Measurements from ENCODE around the gene SPATA32. TPM values are rescaled to one million over a fixed set of nuclear protein-coding genes. Genes with fewer than 3 reads are reported as not detected.

Gene SPATA32, protein sequence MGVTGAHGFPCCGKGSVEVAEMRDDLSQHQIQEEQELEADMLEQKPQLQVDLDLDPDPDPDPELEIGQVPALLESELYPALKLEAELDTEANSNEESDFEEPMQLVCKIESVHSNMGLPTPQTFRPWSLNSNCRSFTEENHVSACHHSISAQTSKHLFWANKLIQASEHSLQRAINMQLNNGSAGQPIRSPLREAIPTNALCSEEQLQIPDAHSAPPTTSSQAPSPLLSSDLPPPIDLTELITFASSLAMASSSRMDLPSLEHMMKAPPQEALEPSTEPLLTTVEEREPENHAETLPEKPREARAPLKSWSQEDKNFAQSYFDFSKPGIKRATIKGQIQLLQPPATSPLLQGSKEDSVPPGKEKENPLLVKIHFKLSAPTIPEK
- not detected for polyA plus RNA-seq (2013, experiment 1 of 2)
- polyA plus RNA-seq (2013, experiment 2 of 2) = not detected

DNA sequence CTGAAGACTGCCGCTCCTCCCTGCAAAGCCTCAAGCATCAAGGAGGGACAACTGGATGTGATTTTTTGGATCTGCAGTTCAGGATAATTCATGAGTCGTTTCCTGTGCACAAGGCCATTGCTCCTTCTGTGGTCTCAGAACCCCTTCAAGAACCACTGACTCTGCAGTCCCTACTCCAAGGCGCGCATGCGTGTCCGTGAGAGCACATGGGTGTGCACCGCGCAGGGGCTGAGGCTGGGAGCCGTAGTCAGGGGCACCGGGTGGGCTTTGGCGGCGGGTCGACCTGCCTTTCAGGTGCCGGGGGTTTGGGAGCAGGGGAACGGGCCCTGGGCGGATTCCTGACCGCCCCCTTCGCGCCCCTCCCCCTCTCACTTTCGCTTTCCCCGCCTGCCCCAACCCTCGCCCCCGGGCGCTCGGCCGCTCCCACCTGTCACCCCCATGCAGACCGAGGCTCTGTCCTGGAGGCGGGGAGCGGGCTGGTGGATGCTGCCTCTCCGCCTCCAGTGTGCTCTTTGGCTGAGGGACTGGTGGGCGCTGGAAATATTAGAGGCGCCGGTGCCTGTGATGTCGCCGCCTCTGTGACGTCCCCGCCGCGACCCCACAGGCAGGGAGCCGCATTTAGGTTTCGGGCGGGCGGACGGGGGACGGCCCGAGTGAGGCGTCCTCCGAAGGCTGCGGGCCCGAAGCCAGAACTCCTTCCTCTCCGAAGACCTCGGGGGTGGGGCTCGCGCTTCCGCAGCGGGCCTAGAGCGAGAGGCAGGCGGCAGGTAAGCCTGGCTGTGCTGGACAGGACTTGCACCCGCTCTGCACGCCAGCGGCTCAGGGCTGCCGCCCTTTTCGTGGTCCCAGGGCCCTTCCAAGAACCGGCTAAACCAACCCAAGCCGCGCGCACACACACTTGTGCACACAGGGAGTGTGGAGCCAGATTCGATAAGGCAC, at the start of gene SPATA32:
SPATA32 (minus strand) TSS at position 518 of the 939 bp plus-strand sequence; CDS start at position 440, 78 bp downstream.
- Histone ChIP-seq H3K4me3 (ENCODE audit: low read length) (peak within 1 kb of the TSS; percentile 59), H3K27me3 (ENCODE audit: insufficient read depth, low read length) (peaks cover 8% of the 10 kb centered on the region; the same call in 1 of the 2 replicates), H3K36me3 (ENCODE audit: insufficient read depth, low read length) (peaks cover 30% of the 10 kb centered on the region), H3K9ac (ENCODE audit: low read depth, low read length) (peak within 1 kb of the TSS; percentile 61), H3K4me1 (ENCODE audit: insufficient read depth, low read length) (peaks cover 9% of the 10 kb centered on the region), H3K27ac (ENCODE audit: low read depth, low read length) (peak within 1 kb of the TSS; percentile 37; the same call in 1 of the 2 replicates), H3K9me3 (ENCODE audit: insufficient read depth, low read depth, low read length) (no peaks in the 10 kb centered on the region)
- 6% methylated on average over 68 of the region's 68 CpGs for WGBS

DNA sequence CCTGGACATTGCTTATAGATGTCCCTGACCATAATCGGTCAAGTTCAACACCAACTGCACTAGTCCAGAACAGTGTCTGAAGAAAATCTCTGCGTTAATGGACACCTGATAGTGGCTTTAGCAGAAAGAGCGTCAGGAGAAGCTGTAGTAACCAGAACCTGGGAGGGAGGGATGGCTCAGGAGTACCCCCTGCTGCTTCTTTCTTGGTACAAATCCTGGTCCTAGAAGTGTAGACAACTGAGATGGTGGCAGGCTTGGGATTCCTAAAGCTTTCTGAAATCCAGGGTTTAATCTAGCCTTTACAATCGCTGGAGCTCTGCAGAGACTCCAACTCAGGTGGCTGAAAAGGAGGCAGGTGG, 49.5 kb upstream of the SPATA32 start:
- Histone ChIP-seq H3K4me3 (ENCODE audit: low read length) (no peak overlapping the region), H3K4me1 (ENCODE audit: insufficient read depth, low read length) (peaks cover 29% of the 10 kb centered on the region; the same call in 1 of the 2 replicates), H3K9ac (ENCODE audit: low read depth, low read length) (no peak overlapping the region), H3K9me3 (ENCODE audit: insufficient read depth, low read depth, low read length) (no peaks in the 10 kb centered on the region), H3K27me3 (ENCODE audit: insufficient read depth, low read length) (peaks cover 9% of the 10 kb centered on the region), H3K36me3 (ENCODE audit: insufficient read depth, low read length) (no peaks in the 10 kb centered on the region; the same call in 1 of the 2 replicates), H3K27ac (ENCODE audit: low read depth, low read length) (no peak overlapping the region)
- 84% methylated on average over 4 of the region's 4 CpGs for WGBS

DNA sequence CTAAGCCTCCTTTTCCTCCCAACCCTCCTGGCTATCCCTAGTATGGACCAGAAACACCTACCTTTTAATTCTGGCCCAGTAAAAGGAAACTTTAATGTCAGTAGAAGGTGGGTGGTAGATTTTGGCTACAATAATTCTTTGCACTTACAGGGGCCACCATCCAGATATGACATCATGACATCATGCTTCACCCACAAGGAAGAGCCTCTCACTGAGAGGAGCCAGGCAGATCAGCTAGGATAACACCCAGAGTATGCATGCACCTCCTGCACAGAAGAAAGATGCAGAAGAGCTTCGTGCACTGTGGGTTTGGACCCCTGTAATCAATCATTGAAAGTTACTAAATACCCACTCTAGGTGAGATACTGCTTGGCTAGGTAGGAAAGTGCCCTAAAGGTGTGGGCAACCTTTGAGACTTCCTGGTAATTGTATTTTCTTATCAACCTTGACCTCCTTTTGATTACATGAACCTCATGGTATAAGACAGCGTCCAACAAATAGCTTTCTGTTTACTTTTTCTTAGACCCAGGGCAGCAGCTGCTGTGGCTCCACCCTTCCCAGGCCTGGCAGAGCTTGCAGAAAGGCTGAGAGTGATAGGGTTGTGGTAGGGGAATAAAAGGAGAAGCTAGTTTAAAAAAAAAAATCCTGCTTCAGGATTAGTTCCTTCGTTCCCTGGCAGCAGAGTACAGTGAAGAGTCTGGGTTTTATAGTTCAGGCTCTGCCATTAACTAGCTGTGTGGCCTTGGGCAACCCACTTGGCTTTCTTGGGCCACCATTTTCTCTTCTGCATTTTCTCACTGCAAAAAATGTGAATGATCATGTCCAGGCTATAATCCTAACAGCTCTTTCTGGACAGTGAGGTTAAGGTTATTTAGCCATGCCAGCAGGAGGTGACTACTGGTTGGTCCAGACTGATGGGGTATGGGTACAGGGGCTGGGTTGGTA, 48.8 kb upstream of the SPATA32 start:
- Histone ChIP-seq H3K9me3 (ENCODE audit: insufficient read depth, low read depth, low read length) (no peaks in the 10 kb centered on the region), H3K4me3 (ENCODE audit: low read length) (no peak overlapping the region), H3K4me1 (ENCODE audit: insufficient read depth, low read length) (peaks cover 26% of the 10 kb centered on the region; the same call in 1 of the 2 replicates), H3K27me3 (ENCODE audit: insufficient read depth, low read length) (peaks cover 6% of the 10 kb centered on the region), H3K36me3 (ENCODE audit: insufficient read depth, low read length) (no peaks in the 10 kb centered on the region; the same call in 1 of the 2 replicates), H3K9ac (ENCODE audit: low read depth, low read length) (no peak overlapping the region), H3K27ac (ENCODE audit: low read depth, low read length) (no peak overlapping the region)
- 92% methylated on average over 3 of the region's 3 CpGs for WGBS

DNA sequence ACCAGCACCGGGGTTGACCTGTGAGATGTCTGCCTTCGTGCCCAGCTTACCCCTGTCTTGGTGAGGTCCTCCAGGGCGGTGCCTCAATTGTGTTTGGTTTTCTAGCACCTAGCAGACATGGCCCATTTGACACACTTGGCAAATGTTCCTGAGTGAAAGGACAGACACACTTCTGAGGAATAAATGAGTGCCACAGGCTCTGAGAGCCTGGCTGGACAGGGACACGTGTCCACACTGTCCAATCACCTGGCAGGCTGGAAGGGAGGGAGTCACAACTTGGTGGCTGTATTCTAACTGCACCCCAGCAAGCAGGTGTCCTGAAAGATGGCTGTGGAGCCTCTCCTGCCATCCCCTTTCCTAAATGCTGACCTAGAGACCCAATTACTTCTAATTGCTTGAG, 47.5 kb upstream of the SPATA32 start:
- H3K9ac ChIP-seq (ENCODE audit: low read depth, low read length) = no peak overlapping the region
- 90% methylated on average over 4 of the region's 4 CpGs for WGBS
- H3K27ac ChIP-seq (ENCODE audit: low read depth, low read length) = no peak overlapping the region
- no peak overlapping the region for H3K4me3 ChIP-seq (ENCODE audit: low read length)
- H3K27me3 ChIP-seq (ENCODE audit: insufficient read depth, low read length) = no peaks in the 10 kb centered on the region
- no peaks in the 10 kb centered on the region; the same call in 1 of the 2 replicates for H3K36me3 ChIP-seq (ENCODE audit: insufficient read depth, low read length)
- no peaks in the 10 kb centered on the region for H3K9me3 ChIP-seq (ENCODE audit: insufficient read depth, low read depth, low read length)
- H3K4me1 ChIP-seq (ENCODE audit: insufficient read depth, low read length) = peaks cover 21% of the 10 kb centered on the region; the same call in 1 of the 2 replicates

DNA sequence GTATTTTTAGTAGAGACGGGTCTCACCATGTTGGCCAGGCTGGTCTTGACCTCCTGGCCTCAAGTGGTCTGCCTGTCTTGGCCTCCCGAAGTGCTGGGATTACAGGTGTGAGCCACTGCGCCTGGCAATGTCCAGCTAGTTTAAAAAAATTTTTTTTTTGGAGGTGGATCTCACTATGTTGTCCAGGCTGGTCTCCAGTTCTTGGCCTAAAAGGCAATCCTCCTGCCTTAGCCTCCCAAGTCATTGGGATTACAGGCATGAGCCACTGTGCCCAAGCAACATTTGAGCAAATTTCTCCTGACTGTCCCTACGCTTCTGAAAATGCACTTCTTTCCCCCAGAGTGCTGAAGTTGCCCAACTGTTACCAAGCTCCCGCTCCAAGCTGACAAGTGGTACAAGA, 46.9 kb upstream of the SPATA32 start:
- 96% methylated on average over 5 of the region's 5 CpGs for WGBS
- H3K4me1 ChIP-seq (ENCODE audit: insufficient read depth, low read length) = peaks cover 15% of the 10 kb centered on the region; the same call in 1 of the 2 replicates

DNA sequence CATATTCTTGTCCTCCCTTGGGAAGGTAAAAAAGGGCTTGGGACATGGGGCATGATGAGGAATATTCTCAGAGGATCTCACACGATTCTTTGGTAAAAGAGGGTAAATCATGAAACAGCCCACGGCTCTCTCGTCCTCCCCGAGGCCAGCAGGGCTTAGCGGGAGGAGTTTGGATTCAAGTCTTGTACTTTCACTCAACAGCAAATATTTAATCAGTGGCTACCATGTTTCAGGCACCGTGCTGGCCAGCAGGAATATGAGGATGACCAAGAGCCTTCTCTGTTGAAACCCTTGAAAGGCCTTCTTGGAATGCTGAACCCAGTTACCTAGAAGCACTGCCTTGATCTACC, 46.1 kb upstream of the SPATA32 start:
- H3K4me3 ChIP-seq (ENCODE audit: low read length) = no peak overlapping the region
- no peaks in the 10 kb centered on the region; the same call in 1 of the 2 replicates for H3K36me3 ChIP-seq (ENCODE audit: insufficient read depth, low read length)
- no peak overlapping the region for H3K9ac ChIP-seq (ENCODE audit: low read depth, low read length)
- peaks cover 12% of the 10 kb centered on the region; the same call in 1 of the 2 replicates for H3K4me1 ChIP-seq (ENCODE audit: insufficient read depth, low read length)
- no peaks in the 10 kb centered on the region for H3K27me3 ChIP-seq (ENCODE audit: insufficient read depth, low read length)
- no peak overlapping the region for H3K27ac ChIP-seq (ENCODE audit: low read depth, low read length)
- H3K9me3 ChIP-seq (ENCODE audit: insufficient read depth, low read depth, low read length) = no peaks in the 10 kb centered on the region
- 95% methylated on average over 6 of the region's 6 CpGs for WGBS

More for the DNA sequence above, 46.9 kb upstream of the SPATA32 start:
- Histone ChIP-seq H3K27me3 (ENCODE audit: insufficient read depth, low read length) (no peaks in the 10 kb centered on the region), H3K9ac (ENCODE audit: low read depth, low read length) (no peak overlapping the region), H3K27ac (ENCODE audit: low read depth, low read length) (no peak overlapping the region), H3K4me3 (ENCODE audit: low read length) (no peak overlapping the region), H3K36me3 (ENCODE audit: insufficient read depth, low read length) (no peaks in the 10 kb centered on the region; the same call in 1 of the 2 replicates), H3K9me3 (ENCODE audit: insufficient read depth, low read depth, low read length) (no peaks in the 10 kb centered on the region)

DNA sequence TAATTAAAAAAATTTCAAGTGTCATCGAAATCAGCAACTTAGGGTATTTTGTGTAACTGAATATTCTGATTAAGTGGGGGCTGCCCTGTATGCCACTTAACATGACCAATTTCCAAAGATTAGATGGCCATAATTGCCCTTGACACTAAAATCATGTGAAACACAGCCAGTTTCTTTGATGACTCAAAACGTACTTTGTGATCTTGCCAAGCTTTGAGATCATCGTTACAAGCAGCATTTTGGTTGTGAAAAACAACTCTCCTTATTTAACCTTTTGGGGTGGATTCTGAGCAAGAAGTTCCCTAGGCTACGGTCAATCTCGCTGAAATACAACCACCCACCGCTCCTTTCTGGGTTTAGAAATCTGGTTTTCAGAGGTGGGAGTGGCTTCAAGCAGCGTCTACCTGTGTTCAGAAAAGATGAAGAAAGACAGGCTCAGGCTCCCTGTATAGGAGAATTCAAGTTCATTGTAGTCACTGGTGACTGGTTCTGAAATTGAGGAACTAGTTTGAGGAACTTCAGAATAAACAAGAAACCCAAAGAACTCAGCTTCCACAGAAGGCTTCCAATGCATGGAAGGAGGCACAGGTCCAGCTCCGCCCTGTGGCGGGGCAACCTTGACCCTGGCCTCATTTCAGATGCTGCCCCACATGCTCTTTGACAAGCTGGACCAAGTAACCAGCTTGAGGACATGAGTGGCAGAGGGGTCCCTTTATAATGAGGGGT, 45.6 kb upstream of the SPATA32 start:
- no peak overlapping the region for H3K9ac ChIP-seq (ENCODE audit: low read depth, low read length)
- 96% methylated on average over 9 of the region's 9 CpGs for WGBS
- H3K27ac ChIP-seq (ENCODE audit: low read depth, low read length) = no peak overlapping the region

DNA sequence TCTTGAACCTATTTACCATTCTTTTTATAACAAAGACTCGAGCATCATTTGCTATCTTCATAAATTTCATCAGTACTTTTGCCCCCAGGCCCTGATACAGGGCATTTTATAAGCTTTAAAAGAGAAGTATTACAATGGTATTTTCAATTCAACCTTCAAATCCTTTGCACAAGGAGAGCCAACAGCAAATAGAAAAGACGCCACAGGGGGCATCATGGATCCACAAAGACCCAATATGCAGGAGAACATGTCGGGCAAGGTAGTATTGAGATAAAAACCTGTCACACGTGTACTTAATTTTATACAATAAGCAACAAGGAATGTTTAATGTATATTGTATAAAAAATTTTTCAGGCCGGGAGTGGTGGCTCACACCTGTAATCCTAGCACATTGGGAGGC, 44.7 kb upstream of the SPATA32 start:
- no peaks in the 10 kb centered on the region for H3K27me3 ChIP-seq (ENCODE audit: insufficient read depth, low read length)
- H3K4me3 ChIP-seq (ENCODE audit: low read length) = no peak overlapping the region
- 0 out of 2 replicates have a peak, but pooled peaks cover 5% of the 10 kb centered on the region for H3K4me1 ChIP-seq (ENCODE audit: insufficient read depth, low read length)
- no peaks in the 10 kb centered on the region for H3K9me3 ChIP-seq (ENCODE audit: insufficient read depth, low read depth, low read length)
- H3K36me3 ChIP-seq (ENCODE audit: insufficient read depth, low read length) = no peaks in the 10 kb centered on the region; the same call in 1 of the 2 replicates
- 81% methylated on average over 4 of the region's 5 CpGs for WGBS
- H3K27ac ChIP-seq (ENCODE audit: low read depth, low read length) = no peak overlapping the region
- no peak overlapping the region for H3K9ac ChIP-seq (ENCODE audit: low read depth, low read length)

More for the DNA sequence above, 45.6 kb upstream of the SPATA32 start:
- H3K9me3 ChIP-seq (ENCODE audit: insufficient read depth, low read depth, low read length) = no peaks in the 10 kb centered on the region
- no peaks in the 10 kb centered on the region; the same call in 1 of the 2 replicates for H3K36me3 ChIP-seq (ENCODE audit: insufficient read depth, low read length)
- no peak overlapping the region for H3K4me3 ChIP-seq (ENCODE audit: low read length)
- peaks cover 12% of the 10 kb centered on the region; the same call in 1 of the 2 replicates for H3K4me1 ChIP-seq (ENCODE audit: insufficient read depth, low read length)
- no peaks in the 10 kb centered on the region for H3K27me3 ChIP-seq (ENCODE audit: insufficient read depth, low read length)

DNA sequence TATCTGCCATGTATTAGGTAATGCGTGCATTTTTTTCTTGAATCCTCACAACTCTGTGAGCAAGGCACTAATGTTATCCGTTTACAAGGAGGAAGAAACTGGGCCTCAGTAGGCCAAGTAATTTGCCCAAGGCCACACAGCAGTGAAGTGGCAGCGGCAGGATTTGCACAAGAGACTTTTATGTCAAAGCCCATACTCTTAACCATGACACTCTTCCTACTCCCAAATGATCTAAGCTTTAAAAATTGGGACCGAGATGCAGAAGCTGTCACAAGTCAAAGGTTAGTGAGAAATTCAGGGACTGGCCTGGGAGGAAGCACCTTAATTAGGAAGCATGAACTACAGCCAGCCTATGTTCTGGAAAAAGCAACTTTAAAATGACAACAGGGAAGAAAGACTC, 44.2 kb upstream of the SPATA32 start:
- no peak overlapping the region for H3K9ac ChIP-seq (ENCODE audit: low read depth, low read length)
- H3K36me3 ChIP-seq (ENCODE audit: insufficient read depth, low read length) = no peaks in the 10 kb centered on the region; the same call in 1 of the 2 replicates
- 92% methylated on average over 4 of the region's 4 CpGs for WGBS
- no peak overlapping the region for H3K4me3 ChIP-seq (ENCODE audit: low read length)
- no peak overlapping the region for H3K27ac ChIP-seq (ENCODE audit: low read depth, low read length)
- H3K4me1 ChIP-seq (ENCODE audit: insufficient read depth, low read length) = 0 out of 2 replicates have a peak, but pooled peaks cover 4% of the 10 kb centered on the region
- H3K27me3 ChIP-seq (ENCODE audit: insufficient read depth, low read length) = no peaks in the 10 kb centered on the region
- H3K9me3 ChIP-seq (ENCODE audit: insufficient read depth, low read depth, low read length) = no peaks in the 10 kb centered on the region
